SIG-M5 (cell line): ENCODE data around the gene KCNH6.

ENCODE experiments used
- DNase-seq: peaks from one replicate; lab custom pipeline; 2025; lab: John Stamatoyannopoulos, UW

Gene KCNH6

GRCh38 chr17:63486317-63487013, 36.7 kb upstream of the KCNH6 start:
- DNase-seq, result no peak

GRCh38 chr17:63487014-63487339, 36.2 kb upstream of the KCNH6 start:
- DNase-seq, result no peak

GRCh38 chr17:63488851-63489250, 34.3 kb upstream of the KCNH6 start:
- DNase-seq, result no peak

GRCh38 chr17:63489291-63489690, 33.9 kb upstream of the KCNH6 start:
- DNase-seq, result no peak

- no peak for DNase-seq
Observed at GRCh38 chr17:63490329-63490728, 32.8 kb upstream of the KCNH6 start.

GRCh38 chr17:63490858-63491400, 32.2 kb upstream of the KCNH6 start:
- DNase-seq, result no peak

GRCh38 chr17:63491413-63491812, 31.7 kb upstream of the KCNH6 start:
- no peak for DNase-seq

- no peak for DNase-seq
Observed at GRCh38 chr17:63491977-63492618, 31.1 kb upstream of the KCNH6 start.

DNA sequence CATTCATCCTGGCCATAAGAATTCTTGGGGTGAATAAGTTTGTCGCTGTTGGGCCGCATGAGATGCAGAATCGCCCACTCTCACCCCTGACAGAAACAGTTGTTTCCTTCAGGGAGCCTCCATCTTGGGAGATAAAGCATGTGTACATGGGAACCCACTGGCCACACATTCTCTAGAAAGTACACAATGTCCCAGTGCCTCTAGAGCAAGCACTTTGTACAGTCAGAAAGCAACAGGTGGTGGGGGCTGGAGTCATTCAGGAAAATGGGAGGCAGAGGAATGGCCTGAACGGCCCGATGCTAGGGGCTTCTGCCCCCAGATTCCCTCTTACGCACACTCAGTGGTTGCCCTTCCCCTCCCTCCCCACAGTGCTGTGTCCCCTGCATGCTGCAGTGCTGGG, 30.2 kb upstream of the KCNH6 start:
- DNase-seq, result no peak

- DNase-seq, result no peak
Observed at GRCh38 chr17:63493411-63493810, 29.7 kb upstream of the KCNH6 start.

- no peak for DNase-seq
Observed at GRCh38 chr17:63494300-63494928, 28.7 kb upstream of the KCNH6 start.

GRCh38 chr17:63495491-63495890, 27.7 kb upstream of the KCNH6 start:
- no peak for DNase-seq

GRCh38 chr17:63496177-63496576, 27.0 kb upstream of the KCNH6 start:
- no peak for DNase-seq

DNA sequence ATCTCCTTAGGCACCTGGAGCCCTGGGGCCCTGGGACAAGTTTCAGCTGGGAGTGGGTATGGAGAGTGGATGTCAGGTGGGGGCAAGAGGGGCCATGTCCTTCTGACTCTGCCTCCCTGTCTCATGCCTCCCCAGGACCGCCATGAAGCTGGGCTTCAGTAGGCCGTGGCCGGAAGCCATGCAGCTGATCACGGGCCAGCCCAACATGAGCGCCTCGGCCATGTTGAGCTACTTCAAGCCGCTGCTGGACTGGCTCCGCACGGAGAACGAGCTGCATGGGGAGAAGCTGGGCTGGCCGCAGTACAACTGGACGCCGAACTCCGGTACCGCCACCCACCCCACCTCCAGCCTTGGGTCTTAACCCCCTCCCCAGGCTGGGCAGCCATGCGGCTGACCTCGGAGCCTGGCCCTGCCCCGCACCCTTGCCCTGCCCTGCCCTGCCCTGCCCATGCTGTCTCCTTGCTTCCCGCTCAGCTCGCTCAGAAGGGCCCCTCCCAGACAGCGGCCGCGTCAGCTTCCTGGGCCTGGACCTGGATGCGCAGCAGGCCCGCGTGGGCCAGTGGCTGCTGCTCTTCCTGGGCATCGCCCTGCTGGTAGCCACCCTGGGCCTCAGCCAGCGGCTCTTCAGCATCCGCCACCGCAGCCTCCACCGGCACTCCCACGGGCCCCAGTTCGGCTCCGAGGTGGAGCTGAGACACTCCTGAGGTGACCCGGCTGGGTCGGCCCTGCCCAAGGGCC, 26.3 kb upstream of the KCNH6 start:
- DNase-seq, result no peak

GRCh38 chr17:63497708-63498483, 25.3 kb upstream of the KCNH6 start:
- no peak for DNase-seq

GRCh38 chr17:63498626-63499195, 24.4 kb upstream of the KCNH6 start:
- no peak for DNase-seq

DNA sequence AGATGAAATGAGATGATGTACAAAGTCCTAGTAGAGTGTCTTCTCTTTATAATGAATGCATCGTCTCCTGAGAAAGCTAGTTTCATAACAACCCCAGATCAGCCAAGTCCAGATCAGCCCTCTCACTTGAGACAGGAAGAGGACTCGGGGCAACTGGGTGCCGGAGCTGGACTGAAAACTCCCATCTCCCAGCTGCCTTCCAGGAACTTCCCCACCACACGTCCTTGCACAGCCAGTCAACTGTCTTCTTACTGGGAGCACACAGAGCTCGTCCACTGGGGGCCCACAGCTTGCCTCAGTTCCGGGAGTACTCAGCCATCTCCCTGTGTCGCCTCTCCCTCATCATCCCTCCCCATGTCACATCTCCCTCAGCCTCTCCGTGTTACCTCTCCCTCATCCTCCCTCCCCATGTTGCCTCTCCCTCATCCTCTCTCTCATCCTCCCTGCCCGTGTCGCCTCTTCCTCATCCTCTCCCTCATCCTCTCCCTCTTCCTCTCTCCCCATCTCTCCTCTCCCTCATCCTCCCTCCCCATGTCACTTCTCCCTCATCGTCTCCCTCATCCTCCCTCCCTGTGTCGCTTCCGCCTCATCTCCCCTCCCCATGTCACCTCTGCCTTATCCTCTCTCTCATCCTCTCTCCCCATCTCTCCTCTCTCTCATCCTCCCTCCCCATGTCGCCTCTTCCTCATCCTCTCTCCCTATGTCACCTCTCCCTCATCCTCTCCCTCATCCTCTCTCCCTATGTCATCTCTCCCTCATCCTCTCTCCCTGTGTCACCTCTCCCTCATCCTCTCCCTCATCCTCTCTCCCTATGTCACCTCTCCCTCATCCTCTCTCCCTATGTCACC, 22.4 kb upstream of the KCNH6 start:
- DNase-seq, result no peak

GRCh38 chr17:63503341-63503705, 19.8 kb upstream of the KCNH6 start:
- no peak for DNase-seq

DNA sequence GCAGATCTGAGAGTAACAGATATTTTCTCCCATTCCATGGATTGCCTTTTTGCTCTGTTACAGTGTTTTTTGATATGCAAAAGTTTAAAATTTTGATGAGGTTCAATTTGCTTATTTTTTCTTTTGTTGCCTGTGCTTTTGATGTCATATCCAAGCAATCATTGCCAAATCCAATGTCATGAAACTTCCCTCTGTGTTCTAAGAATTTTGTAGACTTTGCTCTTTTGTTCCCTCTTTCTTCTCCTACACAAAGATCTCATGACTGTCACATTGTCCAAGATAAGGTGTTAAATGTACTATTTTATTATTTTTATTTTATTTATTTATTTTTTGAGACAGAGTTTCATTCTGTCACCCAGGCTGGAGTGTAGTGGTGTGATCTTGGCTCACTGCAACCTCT, 18.9 kb upstream of the KCNH6 start:
- no peak for DNase-seq

DNA sequence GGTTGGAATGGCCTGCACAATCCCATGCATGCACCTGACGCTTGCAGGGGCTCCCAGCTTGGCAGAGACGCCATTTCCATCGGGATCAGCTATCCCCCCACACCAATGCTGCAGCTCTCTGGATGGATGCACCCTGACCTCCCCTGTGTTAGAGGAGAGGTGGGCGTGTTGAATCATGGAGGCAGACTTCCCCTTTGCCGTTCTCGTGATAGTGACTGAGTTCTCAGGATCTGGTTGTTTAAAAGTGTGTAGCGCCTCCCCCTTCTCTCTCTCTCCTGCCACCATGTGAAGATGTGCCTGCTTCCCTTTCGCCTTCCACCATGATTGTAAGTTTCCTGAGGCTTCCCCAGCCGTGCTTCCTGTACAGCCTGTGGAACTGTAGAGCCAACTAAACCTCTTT, 17.8 kb upstream of the KCNH6 start:
- no peak for DNase-seq

- no peak for DNase-seq
Observed at GRCh38 chr17:63506627-63507026, 16.5 kb upstream of the KCNH6 start.
